HFFc6 (cell line): ENCODE data around the gene PDE4D. TPM values are rescaled to one million over a fixed set of nuclear protein-coding genes. Genes with fewer than 3 reads are reported as not detected.

Experiments used
- DNase-seq: peaks from one replicate; pipeline ENCODE4 v3.0.0-alpha.2; 2018
- H3K27ac Mint-ChIP-seq: 2 replicates; pipeline ENCODE4 v1.8.0; 2020; ENCODE audit warnings: mild to moderate bottlenecking, mixed read lengths
- H3K27me3 Mint-ChIP-seq: 2 replicates; pipeline ENCODE4 v1.8.0; 2021; ENCODE audit warnings: mild to moderate bottlenecking, moderate library complexity, mixed read lengths; ENCODE audit not compliant: insufficient read depth
- H3K36me3 Mint-ChIP-seq: 2 replicates; pipeline ENCODE4 v1.8.0; 2021; ENCODE audit warnings: low read depth, mixed read lengths
- H3K4me1 Mint-ChIP-seq: 2 replicates; pipeline ENCODE4 v1.8.0; 2020; ENCODE audit warnings: low read depth, mixed read lengths
- H3K4me3 Mint-ChIP-seq: 2 replicates; pipeline ENCODE4 v1.8.0; 2020; ENCODE audit warnings: mild to moderate bottlenecking, moderate library complexity, mixed read lengths
- H3K9me3 Mint-ChIP-seq: 2 replicates; pipeline ENCODE4 v1.8.0; 2020; ENCODE audit warnings: mild to moderate bottlenecking, mixed read lengths
- CTCF ChIP-seq: fragments of 200-600 bp; sonication (generic); IDR thresholded peaks from 2 replicates; pipeline ENCODE4 v1.5.0; 2021; ENCODE audit warnings: antibody characterized with exemption, mild to moderate bottlenecking
- total RNA-seq, 6 experiments: library from RNA; stranded (reverse); fragmentation: NEBNext Ultra II Directional; extraction: Animal tissue kit (Norgen Biotek cat#: 25700); gene quantifications; 2 replicates in 1 of 6; 3 replicates in 5 of 6; pipeline ENCODE4 v1.2.3, GENCODE V29; 2021

Gene PDE4D
- total RNA-seq, 6 experiments from 2014 or later, result 1.8 to 7.3 (median 6.2) TPM

- TF ChIP-seq CTCF, result no peak
- Mint-ChIP-seq H3K4me3 (no peak overlapping the region), H3K36me3 (no peaks in the 10 kb centered on the region)
Observed at GRCh38 chr5:59102437-59102836, 791.1 kb downstream of the PDE4D start.

GRCh38 chr5:59100875-59101274 lies 792.7 kb downstream of the PDE4D start:
- TF ChIP-seq CTCF, result no peak
- peaks cover 40% of the 10 kb centered on the region for H3K4me1 Mint-ChIP-seq
- 0 out of 2 replicates have a peak, but pooled peaks cover 2% of the 10 kb centered on the region for H3K27me3 Mint-ChIP-seq
- H3K27ac Mint-ChIP-seq, result no peak overlapping the region
- no peak for DNase-seq
- no peaks in the 10 kb centered on the region for H3K9me3 Mint-ChIP-seq
- no peak overlapping the region for H3K4me3 Mint-ChIP-seq
- H3K36me3 Mint-ChIP-seq, result no peaks in the 10 kb centered on the region

More at GRCh38 chr5:59102437-59102836, 791.1 kb downstream of the PDE4D start:
- H3K27me3 Mint-ChIP-seq, result no peaks in the 10 kb centered on the region
- DNase-seq, result no peak
- no peak overlapping the region for H3K27ac Mint-ChIP-seq
- no peaks in the 10 kb centered on the region for H3K9me3 Mint-ChIP-seq
- H3K4me1 Mint-ChIP-seq, result peaks cover 26% of the 10 kb centered on the region

GRCh38 chr5:59099995-59100345 lies 793.6 kb downstream of the PDE4D start:
- H3K9me3 Mint-ChIP-seq, result no peaks in the 10 kb centered on the region
- no peak overlapping the region for H3K4me3 Mint-ChIP-seq
- no peak for TF ChIP-seq CTCF
- H3K27me3 Mint-ChIP-seq, result peaks cover 2% of the 10 kb centered on the region; the same call in 1 of the 2 replicates
- peaks cover 43% of the 10 kb centered on the region for H3K4me1 Mint-ChIP-seq
- H3K36me3 Mint-ChIP-seq, result no peaks in the 10 kb centered on the region
- peak overlapping the region; percentile 11; the same call in 1 of the 2 replicates for H3K27ac Mint-ChIP-seq
- no peak for DNase-seq

- Mint-ChIP-seq H3K4me1 (peaks cover 43% of the 10 kb centered on the region), H3K27ac (no peak overlapping the region), H3K9me3 (no peaks in the 10 kb centered on the region), H3K27me3 (peaks cover 2% of the 10 kb centered on the region; the same call in 1 of the 2 replicates), H3K36me3 (no peaks in the 10 kb centered on the region), H3K4me3 (no peak overlapping the region)
- TF ChIP-seq CTCF, result no peak
- DNase-seq, result peak; percentile 49
Observed at GRCh38 chr5:59099270-59099994, 794.1 kb downstream of the PDE4D start.

GRCh38 chr5:59098743-59099142 lies 794.8 kb downstream of the PDE4D start:
- no peak for TF ChIP-seq CTCF
- no peak for DNase-seq
- peaks cover 43% of the 10 kb centered on the region for H3K4me1 Mint-ChIP-seq

More at GRCh38 chr5:59098743-59099142, 794.8 kb downstream of the PDE4D start:
- Mint-ChIP-seq H3K27ac (no peak overlapping the region), H3K27me3 (peaks cover 2% of the 10 kb centered on the region; the same call in 1 of the 2 replicates), H3K9me3 (no peaks in the 10 kb centered on the region), H3K36me3 (no peaks in the 10 kb centered on the region), H3K4me3 (no peak overlapping the region)
